SK-N-MC (cell line): Measurements from ENCODE around the gene LRRN4.

Experiments used
- EZH2 ChIP-seq: fragments of 200-600 bp; sonication (generic); IDR thresholded peaks from one replicate; pipeline ENCODE4 v1.6.1; 2017; ENCODE audit warnings: antibody characterized with exemption
- POLR2AphosphoS5 ChIP-seq: IDR thresholded peaks from 2 replicates; pipeline ENCODE4 v1.6.1; 2012; ENCODE audit warnings: mild to moderate bottlenecking, low read depth, low read length, borderline replicate concordance

DNA sequence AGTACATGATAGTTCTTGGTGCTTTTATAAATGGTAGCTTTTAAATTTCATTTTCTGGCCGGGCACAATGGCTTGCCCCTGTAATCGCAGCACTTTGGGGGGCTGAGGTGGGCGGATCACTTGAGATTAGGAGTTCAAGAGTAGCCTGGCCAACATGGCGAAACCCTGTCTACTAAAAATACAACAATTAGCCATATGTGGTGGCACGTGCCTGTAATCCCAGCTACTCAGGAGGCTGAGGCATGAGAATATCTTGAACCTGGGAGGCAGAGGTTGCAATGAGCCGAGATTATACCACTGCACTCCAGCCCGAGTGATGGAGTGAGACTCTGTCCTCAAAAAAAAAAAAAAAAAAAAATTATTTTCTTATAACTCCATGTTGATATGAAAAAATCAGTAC lies 36.0 kb downstream of the LRRN4 start:
- no peak for TF ChIP-seq EZH2
- no peak for TF ChIP-seq POLR2AphosphoS5
